ENCODE data around the gene PCED1B. TPM values are rescaled to one million over a fixed set of nuclear protein-coding genes. Genes with fewer than 3 reads are reported as not detected.

PCED1B gene
- total and polyA plus RNA-seq, 2 experiments from 2014 or later: 5.1 to 6.6 TPM

GRCh38 chr12:47237751-47238211 is 158.4 kb downstream of the PCED1B start:
- Mint-ChIP-seq H3K27ac (no peak overlapping the region), H3K36me3 (ENCODE audit: low read depth) (peaks cover 24% of the 10 kb centered on the region), H3K27me3 (ENCODE audit: insufficient read depth, low read depth, poor library complexity) (no peaks in the 10 kb centered on the region), H3K4me3 (no peak overlapping the region), H3K9me3 (peaks cover 5% of the 10 kb centered on the region; the same call in 2 of the 3 replicates), H3K4me1 (peaks cover 24% of the 10 kb centered on the region)
- Histone ChIP-seq H3K9me2 (ENCODE audit: insufficient read depth) (no peaks in the 10 kb centered on the region), H3F3A (replicated peaks; ENCODE audit: low read depth) (no peaks in the 10 kb centered on the region), H3K27ac (ENCODE audit: low read depth) (no peak overlapping the region), H4K20me1 (replicated peaks; ENCODE audit: insufficient read depth) (no peaks in the 10 kb centered on the region), H3K27me3 (ENCODE audit: insufficient read depth) (no peaks in the 10 kb centered on the region), H2AFZ (no peak overlapping the region), H3K4me3 (no peak overlapping the region), H3K4me1 (ENCODE audit: insufficient read depth) (peaks cover 10% of the 10 kb centered on the region), H3K79me2 (replicated peaks; ENCODE audit: insufficient read depth) (no peaks in the 10 kb centered on the region), H3K4me2 (no peak overlapping the region), H3K36me3 (ENCODE audit: insufficient read depth) (no peaks in the 10 kb centered on the region)
- DNase-seq (ENCODE audit: low spot score) (no peak), ATAC-seq (no peak)
- TF ChIP-seq REST (IDR thresholded peaks at IDR 0.05; ENCODE audit: unreplicated experiment): no peak
- TF ChIP-seq CREB1 (CRISPR knock-in tag; IDR thresholded peaks at IDR 0.05; ENCODE audit: low read depth): no peak
- no peak for TF ChIP-seq NANOG (IDR thresholded peaks at IDR 0.05; ENCODE audit: borderline replicate concordance)
- no peak for TF ChIP-seq ZNF331 (CRISPR knock-in tag; IDR thresholded peaks at IDR 0.05; ENCODE audit: low read depth)
- no peak for TF ChIP-seq ETS1 (IDR thresholded peaks at IDR 0.05)

GRCh38 chr12:47238669-47239114 is 159.3 kb downstream of the PCED1B start:
- Histone ChIP-seq H3F3A (replicated peaks; ENCODE audit: low read depth) (no peaks in the 10 kb centered on the region), H2AFZ (peak overlapping the region; percentile 61; the same call in 1 of the 2 replicates), H4K20me1 (replicated peaks; ENCODE audit: insufficient read depth) (no peaks in the 10 kb centered on the region), H3K4me2 (0 out of 2 replicates have a peak overlapping the region, but pooled peaks have one; percentile 36), H3K79me2 (replicated peaks; ENCODE audit: insufficient read depth) (no peaks in the 10 kb centered on the region), H3K27ac (ENCODE audit: low read depth) (no peak overlapping the region), H3K4me1 (ENCODE audit: insufficient read depth) (peaks cover 10% of the 10 kb centered on the region), H3K36me3 (ENCODE audit: insufficient read depth) (no peaks in the 10 kb centered on the region), H3K9me2 (ENCODE audit: insufficient read depth) (no peaks in the 10 kb centered on the region), H3K4me3 (no peak overlapping the region), H3K27me3 (ENCODE audit: insufficient read depth) (no peaks in the 10 kb centered on the region)
- Mint-ChIP-seq H3K27ac (no peak overlapping the region), H3K9me3 (peaks cover 5% of the 10 kb centered on the region; the same call in 2 of the 3 replicates), H3K36me3 (ENCODE audit: low read depth) (peaks cover 24% of the 10 kb centered on the region), H3K4me1 (peaks cover 24% of the 10 kb centered on the region), H3K4me3 (no peak overlapping the region), H3K27me3 (ENCODE audit: insufficient read depth, low read depth, poor library complexity) (no peaks in the 10 kb centered on the region)
- DNase-seq (ENCODE audit: low spot score): no peak
- ATAC-seq: no peak
- TF ChIP-seq ETS1 (IDR thresholded peaks at IDR 0.05): no peak
- no peak for TF ChIP-seq ZNF114 (CRISPR knock-in tag; IDR thresholded peaks at IDR 0.05)
- TF ChIP-seq REST (IDR thresholded peaks at IDR 0.05; ENCODE audit: unreplicated experiment): no peak
- no peak for TF ChIP-seq POLR2AphosphoS5 (IDR thresholded peaks at IDR 0.05; ENCODE audit: low read depth)
- TF ChIP-seq CTCF (conservative IDR thresholded peaks at IDR 0.05; ENCODE audit: low read depth in 2 of 2): no peak
- TF ChIP-seq JUNB (IDR thresholded peaks at IDR 0.05; ENCODE audit: unreplicated experiment): no peak
- TF ChIP-seq NANOG (IDR thresholded peaks at IDR 0.05; ENCODE audit: borderline replicate concordance): no peak
- no peak for TF ChIP-seq CREB1 (CRISPR knock-in tag; IDR thresholded peaks at IDR 0.05; ENCODE audit: low read depth)
- no peak for TF ChIP-seq ZNF331 (CRISPR knock-in tag; IDR thresholded peaks at IDR 0.05; ENCODE audit: low read depth)

Data from GM23338 (cell line).